HG03571 (cell line): ENCODE measurements around the gene SLFNL1.

ENCODE experiments used
- ATAC-seq: cut with Tn5 transposase; IDR thresholded peaks from one replicate; pipeline ENCODE4 v1.9.1; 2021; ENCODE audit not compliant: unreplicated experiment

The SLFNL1 gene

DNA sequence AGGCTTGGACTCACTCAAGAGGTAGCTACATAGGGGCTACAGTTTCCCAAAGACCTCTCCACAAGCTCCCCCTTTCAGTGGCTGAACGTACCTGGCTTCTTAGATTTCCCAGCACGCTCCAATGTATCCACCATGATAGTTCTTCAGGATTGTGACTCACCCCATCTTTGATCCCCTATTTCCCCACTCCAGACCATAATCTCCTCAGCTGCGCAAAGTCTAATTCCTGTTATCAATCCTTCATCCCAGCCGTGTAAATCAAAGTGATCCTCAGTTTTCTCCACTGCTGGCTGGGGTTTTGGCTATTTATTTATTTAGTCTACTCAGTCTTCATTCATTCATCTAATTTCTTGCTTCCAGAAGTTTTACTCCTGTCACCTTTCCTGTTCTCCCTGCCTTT lies 55.1 kb downstream of the SLFNL1 start:
- no peak for ATAC-seq
